ENCODE data around the gene CBLL1. TPM values are rescaled to one million over a fixed set of nuclear protein-coding genes. Genes with fewer than 3 reads are reported as not detected.
A peak's percentile ranks its signal among the peaks of the same experiment; 100 is the strongest.

The CBLL1 gene
- polyA plus RNA-seq: 10 to 100 TPM in 1 of 4 donors, 1 to 10 TPM in 3; 6.2 to 23.6 (median 8.3) TPM
- long read RNA-seq, donor 1, full-length matches to known transcripts: 17 of 22 reads
- long read RNA-seq, donor 1, partial matches to known transcripts: 0 of 22 reads
- long read RNA-seq, donor 1, other reads (novel, unspliced or antisense): 5 of 22 reads
- long read RNA-seq, donor 2, full-length matches to known transcripts: 8 of 8 reads
- long read RNA-seq, donor 2, partial matches to known transcripts: 0 of 8 reads
- long read RNA-seq, donor 2, other reads (novel, unspliced or antisense): 0 of 8 reads
- long read RNA-seq, donor 3, full-length matches to known transcripts: 7 of 7 reads
- long read RNA-seq, donor 3, partial matches to known transcripts: 0 of 7 reads
- long read RNA-seq, donor 3, other reads (novel, unspliced or antisense): 0 of 7 reads
- long read RNA-seq, donor 4: 0 reads
- long read RNA-seq, donor 5: 0 reads
- long read RNA-seq, donor 6, full-length matches to known transcripts: 9 of 14 reads
- long read RNA-seq, donor 6, partial matches to known transcripts: 5 of 14 reads
- long read RNA-seq, donor 6, other reads (novel, unspliced or antisense): 0 of 14 reads
- long read RNA-seq, donor 7, full-length matches to known transcripts: 16 of 16 reads
- long read RNA-seq, donor 7, partial matches to known transcripts: 0 of 16 reads
- long read RNA-seq, donor 7, other reads (novel, unspliced or antisense): 0 of 16 reads
- long read RNA-seq, donor 8, full-length matches to known transcripts: 1 of 1 reads
- long read RNA-seq, donor 8, partial matches to known transcripts: 0 of 1 reads
- long read RNA-seq, donor 8, other reads (novel, unspliced or antisense): 0 of 1 reads
- long read RNA-seq, donor 9, full-length matches to known transcripts: 4 of 4 reads
- long read RNA-seq, donor 9, partial matches to known transcripts: 0 of 4 reads
- long read RNA-seq, donor 9, other reads (novel, unspliced or antisense): 0 of 4 reads
- long read RNA-seq, donor 10, full-length matches to known transcripts: 14 of 14 reads
- long read RNA-seq, donor 10, partial matches to known transcripts: 0 of 14 reads
- long read RNA-seq, donor 10, other reads (novel, unspliced or antisense): 0 of 14 reads

DNA sequence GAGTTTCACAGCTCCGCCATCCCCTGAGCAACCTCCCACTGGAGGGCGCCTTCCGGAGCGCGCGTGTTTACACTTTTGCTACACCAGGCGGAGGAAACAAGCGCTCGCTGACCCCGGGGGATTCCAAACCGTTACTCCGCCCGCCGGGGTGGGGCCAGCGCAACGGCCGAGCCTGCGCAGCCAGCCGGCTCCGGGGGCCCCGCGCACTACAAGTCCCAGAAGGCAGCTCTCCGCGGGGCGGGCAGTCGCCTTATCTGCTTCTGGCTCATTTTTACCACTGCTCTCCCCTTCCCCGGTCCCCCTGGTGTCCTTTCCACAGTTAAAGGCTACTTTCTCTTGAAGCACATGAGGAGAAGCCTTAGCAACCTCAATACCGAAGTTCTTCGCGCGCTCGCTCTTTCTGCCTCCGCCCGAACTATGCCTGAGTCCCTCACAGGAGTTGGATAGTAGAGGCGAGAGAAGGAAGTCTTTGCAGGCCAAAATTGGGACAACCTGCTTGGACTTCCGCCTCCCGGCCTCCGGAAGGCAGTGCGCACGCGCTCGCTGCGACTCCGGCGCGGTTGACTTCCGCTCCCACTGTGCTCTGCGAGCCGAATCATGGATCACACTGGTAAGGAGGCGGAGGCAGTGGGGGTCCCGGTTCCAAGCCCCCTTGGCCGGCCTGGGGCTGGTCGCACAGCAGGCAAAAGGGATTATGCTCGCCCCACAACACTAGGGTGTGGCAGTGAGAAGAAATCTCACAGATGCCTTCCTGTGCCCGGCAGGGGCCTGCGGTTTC is at the start of gene CBLL1:
CBLL1 (plus strand) TSS at position 576 of the 778 bp plus-strand sequence; CDS start at position 598, 22 bp downstream.
- DNase-seq: peak; percentile 95 to 97
- Histone ChIP-seq H3K36me3 (ENCODE audit: control insufficient read depth in 3 of 3, insufficient read depth in 2 of 3, low read depth in 1 of 3, low read length in 3 of 3) (no peaks in the 10 kb centered on the region), H3K9me3 (ENCODE audit: control insufficient read depth in 2 of 2, insufficient read depth in 1 of 2, low read depth in 1 of 2, low read length in 1 of 2) (no peaks in the 10 kb centered on the region), H3K4me1 (ENCODE audit: control insufficient read depth in 3 of 3, insufficient read depth in 2 of 3, low read depth in 1 of 3, low read length in 2 of 3) (peaks cover 3 to 18% (median 13%) of the 10 kb centered on the region in 3 donors), H3K4me3 (ENCODE audit: low read depth in 1 of 3, low read length in 3 of 3) (peak within 1 kb of the TSS; percentile 77 to 90 (median 89)), H3K27ac (ENCODE audit: low read depth in 1 of 3, low read length in 2 of 3) (peak within 1 kb of the TSS; percentile 71 to 99 (median 99)), H3K27me3 (ENCODE audit: control insufficient read depth in 3 of 3, insufficient read depth in 3 of 3, low read length in 3 of 3) (no peaks in the 10 kb centered on the region)
- FAIRE-seq: no peak
- WGBS, 3 donors: 0 to 1% (median 0%) methylated on average over 53 to 56 of the region's 56 CpGs

GRCh38 chr7:107694386-107694785 is 49.6 kb upstream of the CBLL1 start:
- Histone ChIP-seq H3K4me1 (ENCODE audit: control insufficient read depth in 3 of 3, insufficient read depth in 2 of 3, low read depth in 1 of 3, low read length in 2 of 3) (no peaks in the 10 kb centered on the region), H3K27me3 (ENCODE audit: control insufficient read depth in 3 of 3, insufficient read depth in 3 of 3, low read length in 3 of 3) (peaks cover 0 to 6% (median 3%) of the 10 kb centered on the region in 3 donors), H3K27ac (ENCODE audit: low read depth in 1 of 3, low read length in 2 of 3) (no peak overlapping the region), H3K9me3 (ENCODE audit: control insufficient read depth in 2 of 2, insufficient read depth in 1 of 2, low read depth in 1 of 2, low read length in 1 of 2) (no peaks in the 10 kb centered on the region), H3K4me3 (ENCODE audit: low read depth in 1 of 3, low read length in 3 of 3) (no peak overlapping the region), H3K36me3 (ENCODE audit: control insufficient read depth in 3 of 3, insufficient read depth in 2 of 3, low read depth in 1 of 3, low read length in 3 of 3) (no peaks in the 10 kb centered on the region)
- 55 to 70% (median 65%) methylated on average over 5 of the region's 5 CpGs for WGBS, 3 donors
- DNase-seq (no peak), FAIRE-seq (no peak)

DNA sequence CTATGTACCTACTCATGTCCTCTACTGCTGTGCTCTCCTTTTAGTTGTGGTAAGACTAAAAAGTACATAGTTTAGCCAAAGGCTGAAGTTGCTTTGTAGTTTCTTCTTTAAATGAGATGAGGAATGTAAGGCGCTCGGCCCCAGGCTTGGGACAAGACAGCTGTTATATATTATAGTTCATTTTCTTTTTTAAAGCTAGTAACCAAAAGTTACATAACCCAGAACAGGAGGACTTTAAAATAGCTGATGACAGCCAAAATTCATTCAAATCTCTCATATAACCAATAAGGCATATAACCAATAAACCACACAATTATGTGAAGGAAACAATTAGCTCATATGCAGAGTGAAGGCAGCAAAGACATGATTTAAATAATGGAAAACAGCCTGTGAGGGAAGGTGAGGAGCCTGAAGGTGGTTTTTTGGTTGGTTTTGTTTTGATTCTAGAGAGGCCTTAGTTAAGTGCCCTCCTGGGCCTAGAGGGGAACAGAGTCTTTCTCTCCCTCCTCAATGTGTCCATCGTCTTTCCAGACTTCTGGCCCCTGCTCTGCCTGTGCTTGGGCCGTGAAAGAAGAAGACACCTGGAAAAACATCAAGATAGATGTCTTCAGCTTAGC is 47.5 kb upstream of the CBLL1 start:
- Histone ChIP-seq H3K4me1 (ENCODE audit: control insufficient read depth in 3 of 3, insufficient read depth in 2 of 3, low read depth in 1 of 3, low read length in 2 of 3) (no peaks in the 10 kb centered on the region), H3K9me3 (ENCODE audit: control insufficient read depth in 2 of 2, insufficient read depth in 1 of 2, low read depth in 1 of 2, low read length in 1 of 2) (no peaks in the 10 kb centered on the region), H3K4me3 (ENCODE audit: low read depth in 1 of 3, low read length in 3 of 3) (no peak overlapping the region), H3K36me3 (ENCODE audit: control insufficient read depth in 3 of 3, insufficient read depth in 2 of 3, low read depth in 1 of 3, low read length in 3 of 3) (no peaks in the 10 kb centered on the region), H3K27me3 (ENCODE audit: control insufficient read depth in 3 of 3, insufficient read depth in 3 of 3, low read length in 3 of 3) (peaks cover 0 to 4% (median 3%) of the 10 kb centered on the region in 3 donors), H3K27ac (ENCODE audit: low read depth in 1 of 3, low read length in 2 of 3) (no peak overlapping the region)
- no peak for FAIRE-seq
- no peak for DNase-seq
- 87 to 90% (median 87%) methylated on average over 4 of the region's 4 CpGs for WGBS, 3 donors

- DNase-seq (no peak), FAIRE-seq (no peak)
- WGBS, 3 donors: 75 to 84% (median 80%) methylated on average over 7 of the region's 7 CpGs
- H3K27ac ChIP-seq (ENCODE audit: low read depth in 1 of 3, low read length in 2 of 3): no peak overlapping the region
- no peak overlapping the region for H3K4me3 ChIP-seq (ENCODE audit: low read depth in 1 of 3, low read length in 3 of 3)
- peaks cover 0 to 4% (median 3%) of the 10 kb centered on the region in 3 donors for H3K27me3 ChIP-seq (ENCODE audit: control insufficient read depth in 3 of 3, insufficient read depth in 3 of 3, low read length in 3 of 3)
- no peaks in the 10 kb centered on the region for H3K9me3 ChIP-seq (ENCODE audit: control insufficient read depth in 2 of 2, insufficient read depth in 1 of 2, low read depth in 1 of 2, low read length in 1 of 2)
- H3K4me1 ChIP-seq (ENCODE audit: control insufficient read depth in 3 of 3, insufficient read depth in 2 of 3, low read depth in 1 of 3, low read length in 2 of 3): no peaks in the 10 kb centered on the region
- H3K36me3 ChIP-seq (ENCODE audit: control insufficient read depth in 3 of 3, insufficient read depth in 2 of 3, low read depth in 1 of 3, low read length in 3 of 3): no peaks in the 10 kb centered on the region
These were observed 46.5 kb upstream of the CBLL1 start for GRCh38 chr7:107697321-107698049.

GRCh38 chr7:107700570-107700969 is 43.4 kb upstream of the CBLL1 start:
- Histone ChIP-seq H3K36me3 (ENCODE audit: control insufficient read depth in 3 of 3, insufficient read depth in 2 of 3, low read depth in 1 of 3, low read length in 3 of 3) (no peaks in the 10 kb centered on the region), H3K27me3 (ENCODE audit: control insufficient read depth in 3 of 3, insufficient read depth in 3 of 3, low read length in 3 of 3) (no peaks in the 10 kb centered on the region), H3K9me3 (ENCODE audit: control insufficient read depth in 2 of 2, insufficient read depth in 1 of 2, low read depth in 1 of 2, low read length in 1 of 2) (no peaks in the 10 kb centered on the region), H3K27ac (ENCODE audit: low read depth in 1 of 3, low read length in 2 of 3) (no peak overlapping the region), H3K4me1 (ENCODE audit: control insufficient read depth in 3 of 3, insufficient read depth in 2 of 3, low read depth in 1 of 3, low read length in 2 of 3) (no peaks in the 10 kb centered on the region), H3K4me3 (ENCODE audit: low read depth in 1 of 3, low read length in 3 of 3) (no peak overlapping the region)
- DNase-seq (no peak), FAIRE-seq (no peak)

GRCh38 chr7:107701191-107701590 is 42.8 kb upstream of the CBLL1 start:
- Histone ChIP-seq H3K4me3 (ENCODE audit: low read depth in 1 of 3, low read length in 3 of 3) (no peak overlapping the region), H3K27ac (ENCODE audit: low read depth in 1 of 3, low read length in 2 of 3) (no peak overlapping the region), H3K27me3 (ENCODE audit: control insufficient read depth in 3 of 3, insufficient read depth in 3 of 3, low read length in 3 of 3) (no peaks in the 10 kb centered on the region), H3K4me1 (ENCODE audit: control insufficient read depth in 3 of 3, insufficient read depth in 2 of 3, low read depth in 1 of 3, low read length in 2 of 3) (no peaks in the 10 kb centered on the region), H3K9me3 (ENCODE audit: control insufficient read depth in 2 of 2, insufficient read depth in 1 of 2, low read depth in 1 of 2, low read length in 1 of 2) (no peaks in the 10 kb centered on the region), H3K36me3 (ENCODE audit: control insufficient read depth in 3 of 3, insufficient read depth in 2 of 3, low read depth in 1 of 3, low read length in 3 of 3) (no peaks in the 10 kb centered on the region)
- 90 to 92% (median 90%) methylated on average over 3 of the region's 3 CpGs for WGBS, 3 donors
- no peak for FAIRE-seq
- DNase-seq: no peak

GRCh38 chr7:107703219-107703618 is 40.7 kb upstream of the CBLL1 start:
- H3K27ac ChIP-seq (ENCODE audit: low read depth in 1 of 3, low read length in 2 of 3): no peak overlapping the region
- DNase-seq (no peak), FAIRE-seq (no peak)
- H3K27me3 ChIP-seq (ENCODE audit: control insufficient read depth in 3 of 3, insufficient read depth in 3 of 3, low read length in 3 of 3): no peaks in the 10 kb centered on the region
- H3K9me3 ChIP-seq (ENCODE audit: control insufficient read depth in 2 of 2, insufficient read depth in 1 of 2, low read depth in 1 of 2, low read length in 1 of 2): no peaks in the 10 kb centered on the region
- no peaks in the 10 kb centered on the region for H3K36me3 ChIP-seq (ENCODE audit: control insufficient read depth in 3 of 3, insufficient read depth in 2 of 3, low read depth in 1 of 3, low read length in 3 of 3)
- H3K4me1 ChIP-seq (ENCODE audit: control insufficient read depth in 3 of 3, insufficient read depth in 2 of 3, low read depth in 1 of 3, low read length in 2 of 3): no peaks in the 10 kb centered on the region
- H3K4me3 ChIP-seq (ENCODE audit: low read depth in 1 of 3, low read length in 3 of 3): no peak overlapping the region
